B cell (primary cell): ENCODE data around the gene S100A3. TPM values are rescaled to one million over a fixed set of nuclear protein-coding genes. Genes with fewer than 3 reads are reported as not detected.

Experiments
- ATAC-seq: fragments of 200-7000 bp; cut with Tn5 transposase; one replicate; pipeline ENCODE4 v1.10.0; 2021; ENCODE audit warnings: low read depth, mild to moderate bottlenecking, moderate number of reproducible peaks, moderate library complexity
- CTCF ChIA-PET: fragments of 350-600 bp; sonication (Branson Sonifier 250); formaldehyde crosslinking; loops from one replicate; lab custom pipeline; 2021; ENCODE audit warnings: antibody characterized with exemption, inconsistent platforms; lab: Charles Lee
- POLR2A ChIA-PET: fragments of 350-600 bp; sonication (Branson Sonifier 250); formaldehyde crosslinking; loops from one replicate; lab custom pipeline; 2021; ENCODE audit warnings: antibody characterized with exemption; lab: Charles Lee
- DNase-seq: peaks from one replicate; pipeline ENCODE4 v3.0.0; 2013
- H2AFZ ChIP-seq: 2 replicates; pipeline ENCODE4 v1.6.1; 2012; ENCODE audit warnings: mild to moderate bottlenecking, low read depth, low read length; ENCODE audit not compliant: insufficient read depth, poor library complexity, severe bottlenecking
- H3K27ac ChIP-seq, 2 donors: 1 replicate in 1 of 2; 2 replicates in 1 of 2; pipeline ENCODE4 v1.5.1; 2012 to 2013; ENCODE audit warnings: low read length in 2 of 2, mild to moderate bottlenecking in 2 of 2, moderate library complexity in 1 of 2
- H3K27me3 ChIP-seq, 4 experiments: fragments of 200-600 bp in 1 of 4; sonication (generic) in 1 of 4; replicated peaks in 1 of 4; 1 replicate in 2 of 4; 2 replicates in 2 of 4; pipeline versions ENCODE4 v1.6.1 to v1.7.0; 2013 to 2016; ENCODE audit warnings: low read length in 3 of 4, mild to moderate bottlenecking in 2 of 4, mixed read lengths in 1 of 4, moderate library complexity in 1 of 4; ENCODE audit not compliant: insufficient read depth in 4 of 4, control insufficient read depth in 3 of 4; ENCODE audit errors: control extremely low read depth in 1 of 4
- H3K36me3 ChIP-seq, 2 experiments: replicated peaks in 1 of 2; 1 replicate in 1 of 2; 2 replicates in 1 of 2; pipeline versions ENCODE4 v1.6.1 to v1.7.1; 2013; ENCODE audit warnings: low read length in 1 of 2; ENCODE audit not compliant: insufficient read depth in 2 of 2, control insufficient read depth in 1 of 2; ENCODE audit errors: control extremely low read depth in 1 of 2, extremely low read depth in 1 of 2
- H3K4me1 ChIP-seq, 2 donors: fragments of 200-600 bp in 1 of 2; sonication (generic) in 1 of 2; 1 replicate in 1 of 2; 2 replicates in 1 of 2; pipeline versions ENCODE4 v1.5.1 to v1.6.1; 2013 to 2017; ENCODE audit warnings: low read length in 2 of 2; ENCODE audit not compliant: control insufficient read depth in 2 of 2, insufficient read depth in 2 of 2
- H3K4me2 ChIP-seq: replicated peaks from 2 replicates; pipeline ENCODE3; 2012; ENCODE audit warnings: mild to moderate bottlenecking, low read depth, low read length; ENCODE audit not compliant: poor library complexity, severe bottlenecking
- H3K4me3 ChIP-seq, 5 experiments: fragments of 200-600 bp in 1 of 5; sonication (generic) in 1 of 5; 1 replicate in 3 of 5; 2 replicates in 2 of 5; pipeline versions ENCODE4 v1.5.1 to v1.7.0; 2011 to 2016; ENCODE audit warnings: low read length in 4 of 5, mild to moderate bottlenecking in 4 of 5, low read depth in 2 of 5, control low read depth in 1 of 5, moderate library complexity in 1 of 5; ENCODE audit not compliant: insufficient read depth in 1 of 5; ENCODE audit errors: control extremely low read depth in 1 of 5, extremely low read depth in 1 of 5
- H3K79me2 ChIP-seq: fragments of 200-600 bp; sonication (generic); one replicate; pipeline ENCODE4 v1.6.0; 2016; ENCODE audit warnings: low read length; ENCODE audit not compliant: control insufficient read depth, insufficient read depth
- H3K9ac ChIP-seq: fragments of 200-600 bp; sonication (generic); 2 replicates; pipeline ENCODE4 v1.6.1; 2017; ENCODE audit warnings: mild to moderate bottlenecking, low read length, moderate library complexity
- H3K9me3 ChIP-seq, 3 donors: one replicate each; pipeline versions ENCODE4 v1.6.1 to v1.7.1; 2013; ENCODE audit warnings: low read length in 2 of 3; ENCODE audit not compliant: control insufficient read depth in 2 of 3, insufficient read depth in 1 of 3; ENCODE audit errors: control extremely low read depth in 1 of 3
- H4K20me1 ChIP-seq: 2 replicates; pipeline ENCODE4 v1.6.0; 2012; ENCODE audit warnings: mild to moderate bottlenecking, low read length; ENCODE audit not compliant: insufficient read depth, control insufficient read depth, poor library complexity, severe bottlenecking
- H3K27ac Mint-ChIP-seq: one replicate; pipeline ENCODE4 v1.8.0; 2021; ENCODE audit warnings: mixed read lengths
- H3K27me3 Mint-ChIP-seq: one replicate; pipeline ENCODE4 v1.8.0; 2021; ENCODE audit warnings: mixed read lengths
- H3K4me1 Mint-ChIP-seq: one replicate; pipeline ENCODE4 v1.8.0; 2021; ENCODE audit warnings: mixed read lengths
- H3K4me3 Mint-ChIP-seq: one replicate; pipeline ENCODE4 v1.8.0; 2021; ENCODE audit warnings: mixed read lengths
- H3K9me3 Mint-ChIP-seq: one replicate; pipeline ENCODE4 v1.8.0; 2022; ENCODE audit warnings: mixed read lengths; ENCODE audit not compliant: insufficient read depth
- CTCF ChIP-seq: fragments of 200-600 bp; IDR thresholded peaks from one replicate; pipeline ENCODE4 v1.8.0; 2022; ENCODE audit warnings: antibody characterized with exemption, mild to moderate bottlenecking
- EZH2 ChIP-seq: IDR thresholded peaks from 2 replicates; pipeline ENCODE4 v1.6.1; 2012; ENCODE audit warnings: borderline replicate concordance, low read depth, mild to moderate bottlenecking, moderate library complexity, low read length; ENCODE audit not compliant: insufficient read depth, poor library complexity, severe bottlenecking
- WGBS: methylation state at CpG from one replicate; pipeline ENCODE4 v1.1.5; 2013; ENCODE audit warnings: missing lambda C conversion rate; ENCODE audit not compliant: insufficient coverage; 5-methylcytosine and 5-hydroxymethylcytosine counted together
- intact Hi-C: fragments of 100-400 bp; cut with micrococcal nuclease; formaldehyde crosslinking; loops from one replicate; pipeline ENCODE4 v1.10.0; 2022
- polyA plus RNA-seq: library from polyadenylated mRNA; depleted of rRNA; stranded (reverse); fragments of >200 nt; gene quantifications from 2 replicates; pipeline ENCODE4 v1.2.3, GENCODE V29; 2012
- total RNA-seq, 2 donors: library from RNA; stranded (reverse); fragments of 120-200 nt in 1 of 2; gene quantifications; 1 replicate in 1 of 2; 2 replicates in 1 of 2; pipeline versions ENCODE4 v1.2.3 to v1.2.4, GENCODE V29; 2013 to 2022

The S100A3 gene
- total and polyA plus RNA-seq, 2 donors (not counting 1 experiment from before 2014, with no cell fraction given) = not detected

GRCh38 chr1:153544453-153545066, 4.5 kb downstream of the S100A3 start:
- ChIA-PET POLR2A (interaction anchor here (0.6 to 2.3 kb wide), 6 partner anchors 9 to 185 kb away, joined by 3 to 20 read pairs (median 6); partner anchors contain the start of genes CHTOP, S100A2 and S100A6), CTCF (interaction anchor here (0.7 to 7.5 kb wide), 10 partner anchors 9 to 442 kb away, joined by 3 to 59 read pairs (median 4); partner anchors contain the start of genes RAB13, S100A2 and S100A6)
- 67% methylated on average over 10 of the region's 10 CpGs for WGBS
- Mint-ChIP-seq H3K4me1 (peaks cover 58% of the 10 kb centered on the region), H3K27ac (peak overlapping the region; percentile 96), H3K4me3 (peak overlapping the region; percentile 90), H3K27me3 (no peaks in the 10 kb centered on the region), H3K9me3 (no peaks in the 10 kb centered on the region)
- peak overlapping the region in 4 of 5 experiments; percentile 33 to 52 (median 46) for H3K4me3 ChIP-seq
- H2AFZ ChIP-seq = peak overlapping the region; percentile 77
- DNase-seq (no peak), ATAC-seq (no peak)
- H3K9me3 ChIP-seq = peaks cover 0 to 12% (median 0%) of the 10 kb centered on the region in 3 donors
- peak overlapping the region; percentile 75 for H3K4me2 ChIP-seq
- TF ChIP-seq EZH2 = no peak
- TF ChIP-seq CTCF = no peak
- peaks cover 0 to 2% of the 10 kb centered on the region in 2 experiments for H3K36me3 ChIP-seq
- H3K4me1 ChIP-seq = peaks cover 40 to 46% of the 10 kb centered on the region in 2 donors
- no peaks in the 10 kb centered on the region for H3K79me2 ChIP-seq
- peak overlapping the region in 1 of 2 donors; percentile 82 for H3K27ac ChIP-seq
- intact Hi-C loops = loop anchor here (1.0 to 2.0 kb wide), 2 partner anchors 8 to 20 kb away; partner anchors contain the start of gene S100A2
- H3K9ac ChIP-seq = peak overlapping the region; percentile 55
- H4K20me1 ChIP-seq = no peaks in the 10 kb centered on the region
- H3K27me3 ChIP-seq = no peaks in the 10 kb centered on the region

DNA sequence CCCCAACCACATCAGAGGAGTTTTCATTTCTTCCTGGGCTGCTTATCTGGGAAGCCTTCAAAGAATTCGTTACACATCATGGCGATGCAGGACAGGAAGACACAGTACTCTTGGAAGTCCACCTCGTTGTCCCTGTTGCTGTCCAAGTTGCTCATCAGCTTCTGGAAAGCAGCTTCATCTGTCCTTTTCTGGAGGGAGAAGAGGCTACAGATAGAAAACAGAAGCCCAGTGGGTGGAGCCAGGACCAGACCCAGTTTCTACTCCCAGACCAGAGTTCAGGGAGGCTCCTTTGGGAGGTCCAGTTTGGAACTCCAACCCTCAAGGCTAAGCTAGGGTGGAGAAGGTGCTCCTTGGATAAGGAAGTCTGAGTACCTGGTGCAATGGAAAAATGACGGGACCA, 5.3 kb downstream of the S100A3 start:
- intact Hi-C loops = loop anchor here (2.0 kb wide), 1 partner anchor 21 kb away; the partner anchor contains the start of gene S100A2
- Mint-ChIP-seq H3K27ac (peak overlapping the region; percentile 11), H3K27me3 (no peaks in the 10 kb centered on the region), H3K4me1 (peaks cover 60% of the 10 kb centered on the region), H3K4me3 (no peak overlapping the region), H3K9me3 (no peaks in the 10 kb centered on the region)
- ATAC-seq (no peak), DNase-seq (no peak)
- Histone ChIP-seq H3K9me3 (peaks cover 0 to 12% (median 0%) of the 10 kb centered on the region in 3 donors), H3K4me1 (peaks cover 40 to 46% of the 10 kb centered on the region in 2 donors), H3K27ac (no peak overlapping the region), H4K20me1 (no peaks in the 10 kb centered on the region), H3K9ac (no peak overlapping the region), H2AFZ (no peak overlapping the region), H3K79me2 (no peaks in the 10 kb centered on the region), H3K36me3 (peaks cover 0 to 2% of the 10 kb centered on the region in 2 experiments), H3K4me2 (no peak overlapping the region), H3K27me3 (no peaks in the 10 kb centered on the region), H3K4me3 (no peak overlapping the region)
- 85% methylated on average over 3 of the region's 4 CpGs for WGBS
- TF ChIP-seq CTCF (no peak), EZH2 (no peak)
- ChIA-PET CTCF (interaction anchor here (1.1 to 7.5 kb wide), 4 partner anchors 10 to 33 kb away, joined by 3 to 59 read pairs (median 18); partner anchors contain the start of gene S100A6), POLR2A (interaction anchor here (0.6 kb wide), 1 partner anchor 186 kb away, joined by 7 read pairs; no protein-coding TSS in a partner anchor)
